K562 (cell line): ENCODE measurements around the gene RSPH10B. TPM values are rescaled to one million over a fixed set of nuclear protein-coding genes. Genes with fewer than 3 reads are reported as not detected.

ENCODE experiments used
- ATAC-seq: fragments of 200-7000 bp; cut with Tn5 transposase; 3 replicates; pipeline ENCODE4 v1.9.1; 2020; ENCODE audit warnings: moderate library complexity
- BruUV-seq: library from RNA; stranded (reverse); fragments of 400-500 nt; replicated peaks from 2 replicates; lab custom pipeline; 2021; lab: Mats Ljungman, UMichigan
- CTCF ChIA-PET: fragments of 300-600 bp; formaldehyde crosslinking; extraction: SDS; loops from one replicate; lab custom pipeline; 2021; ENCODE audit warnings: low intra/inter-chr PET ratio; lab: Yijun Ruan, JAX
- POLR2A ChIA-PET: fragments of 300-600, 350-650 bp; sonication (Branson Sonifier 250); formaldehyde crosslinking; extraction: SDS; loops from one replicate; lab custom pipeline; 2021; ENCODE audit warnings: antibody characterized with exemption, inconsistent platforms; lab: Yijun Ruan, JAX
- DNase-seq, 4 experiments: peaks; one replicate each; pipeline versions ENCODE4 v3.0.0 to v3.0.0-alpha.2; 2011 to 2018; ENCODE audit warnings: low spot score in 3 of 4, mixed read lengths in 3 of 4; ENCODE audit errors: extremely low read depth in 1 of 4
- FAIRE-seq: peaks from 2 replicates; lab custom pipeline; 2011; peaks lifted over from hg19 to GRCh38; lab: Jason Lieb, UNC
- H2AFZ ChIP-seq: 2 replicates; pipeline ENCODE4 v1.6.0; 2011; ENCODE audit warnings: low read depth, low read length, control low read depth, inconsistent platforms
- H3K27ac ChIP-seq: fragments of 200-600 bp; 3 replicates; pipeline ENCODE4 v1.8.0; 2011; ENCODE audit warnings: low read depth, mild to moderate bottlenecking, control low read depth, inconsistent platforms, low read length, moderate library complexity, mixed read lengths; ENCODE audit errors: extremely low read depth
- H3K27me3 ChIP-seq, 2 experiments: fragments of 300-600 bp in 1 of 2; 2 replicates in 1 of 2; 3 replicates in 1 of 2; pipeline versions ENCODE4 v1.6.0 to v1.8.0; 2011; ENCODE audit warnings: inconsistent platforms in 2 of 2, low read length in 2 of 2, mild to moderate bottlenecking in 1 of 2, mixed read lengths in 1 of 2, moderate library complexity in 1 of 2; ENCODE audit not compliant: control insufficient read depth in 2 of 2, insufficient read depth in 2 of 2
- H3K36me3 ChIP-seq: fragments of 300-600 bp; 3 replicates; pipeline ENCODE4 v1.8.0; 2011; ENCODE audit warnings: mild to moderate bottlenecking, low read length, inconsistent platforms; ENCODE audit not compliant: control insufficient read depth, insufficient read depth
- H3K4me1 ChIP-seq, 2 experiments: fragments of 200-600 bp in 1 of 2; replicated peaks in 1 of 2; 2 replicates in 1 of 2; 3 replicates in 1 of 2; pipeline versions ENCODE4 v1.5.1 to v1.8.0; 2011; ENCODE audit warnings: inconsistent platforms in 2 of 2, low read length in 2 of 2, mild to moderate bottlenecking in 1 of 2, mixed read lengths in 1 of 2, moderate library complexity in 1 of 2; ENCODE audit not compliant: control insufficient read depth in 2 of 2, insufficient read depth in 2 of 2
- H3K4me2 ChIP-seq: 2 replicates; pipeline ENCODE4 v1.6.1; 2011; ENCODE audit warnings: low read length, control low read depth, inconsistent platforms, mixed read lengths; ENCODE audit not compliant: insufficient read depth
- H3K4me3 ChIP-seq: fragments of 200-600 bp; sonication (generic), shearing (Covaris generic); 2 replicates; pipeline ENCODE4 v1.5.1; 2016; ENCODE audit warnings: control low read depth, inconsistent platforms
- H3K79me2 ChIP-seq: fragments of 200-600 bp; 3 replicates; pipeline ENCODE4 v1.8.0; 2011; ENCODE audit warnings: low read length, inconsistent platforms; ENCODE audit not compliant: control insufficient read depth, insufficient read depth
- H3K9ac ChIP-seq, 2 experiments: 2 replicates each; pipeline versions ENCODE4 v1.6.0 to v1.6.1; 2011; ENCODE audit warnings: low read depth in 2 of 2, low read length in 2 of 2, control low read depth in 1 of 2, inconsistent platforms in 1 of 2, mild to moderate bottlenecking in 1 of 2, mixed read lengths in 1 of 2; ENCODE audit not compliant: insufficient read depth in 1 of 2
- H3K9me1 ChIP-seq: one replicate; pipeline ENCODE4 v1.6.0; 2011; ENCODE audit warnings: inconsistent platforms, mild to moderate bottlenecking, low read length, moderate library complexity; ENCODE audit not compliant: control insufficient read depth, insufficient read depth
- H3K9me3 ChIP-seq: replicated peaks from 2 replicates; pipeline ENCODE4 v1.5.1; 2011; ENCODE audit warnings: low read depth, low read length, inconsistent platforms; ENCODE audit not compliant: control insufficient read depth, insufficient read depth
- H4K20me1 ChIP-seq: replicated peaks from 2 replicates; pipeline ENCODE4 v1.6.1; 2011; ENCODE audit warnings: low read length, inconsistent platforms, mixed read lengths; ENCODE audit not compliant: control insufficient read depth, insufficient read depth
- DIDO1 ChIP-seq: fragments of 450-650 bp; IDR thresholded peaks from 2 replicates; pipeline ENCODE4 v1.6.1; 2016; ENCODE audit warnings: low read depth, missing biosample characterization, missing genetic modification characterization
- GTF3C2 ChIP-seq: IDR thresholded peaks from 3 replicates; pipeline ENCODE4 v1.6.1; 2011; ENCODE audit warnings: borderline replicate concordance, mild to moderate bottlenecking, moderate library complexity; ENCODE audit not compliant: insufficient read length; ENCODE audit errors: extremely low read depth
- NCOA6 ChIP-seq: fragments of 450-650 bp; IDR thresholded peaks from 2 replicates; pipeline ENCODE4 v1.6.1; 2017; ENCODE audit warnings: mild to moderate bottlenecking
- SREBF2 ChIP-seq: sonication (generic); formaldehyde crosslinking; IDR thresholded peaks from 2 replicates; pipeline ENCODE4 v1.4.0; 2020; ENCODE audit warnings: mild to moderate bottlenecking, missing genetic modification reagents
- ZBTB40 ChIP-seq, 2 experiments: fragments of 450-650 bp in 1 of 2; sonication (generic) in 1 of 2; formaldehyde crosslinking in 1 of 2; IDR thresholded peaks; 2 replicates each; pipeline versions ENCODE4 v1.7.1 to v1.9.0; 2016 to 2022; ENCODE audit warnings: inconsistent platforms in 1 of 2, mild to moderate bottlenecking in 1 of 2, missing genetic modification reagents in 1 of 2
- ZNF121 ChIP-seq: sonication (generic); formaldehyde crosslinking; conservative IDR thresholded peaks from 2 replicates; pipeline ENCODE4 v1.8.0; 2022; ENCODE audit warnings: missing genetic modification reagents
- WGBS: fragments of 100-300 bp; shearing (Covaris generic); methylation state at CpG from one replicate; pipeline ENCODE4 v1.1.6; 2016; ENCODE audit warnings: low coverage, mixed read lengths; ENCODE audit not compliant: insufficient coverage; ENCODE audit errors: missing lambda C conversion rate; 5-methylcytosine and 5-hydroxymethylcytosine counted together
- in situ Hi-C: fragments of 300-500 bp; cut with MboI; formaldehyde crosslinking; loops from 4 replicates; pipeline ENCODE4 v1.15.0; 2018; ENCODE audit warnings: inconsistent platforms, mixed read lengths
- intact Hi-C: fragments of 100-400 bp; cut with micrococcal nuclease; formaldehyde crosslinking; loops from 2 replicates; pipeline ENCODE4 v1.14.2; 2022
- polyA plus RNA-seq, 8 experiments: library from polyadenylated mRNA; depleted of rRNA in 4 of 8; stranded (reverse) in 5 of 8; unstranded in 3 of 8; fragments of >200 nt; fragmentation: Nextera tagmentation in 2 of 8; fragmentation: Illumina TruSeq in 1 of 8; extraction: Ambion mirVana in 2 of 8; extraction: Trizol in 1 of 8; gene quantifications; 2 replicates each; pipeline versions ENCODE4 v1.2.1 to v1.2.3, GENCODE V29; 2011 to 2014; ENCODE audit warnings: inconsistent platforms in 1 of 8, missing spikeins in 1 of 8
- total RNA-seq, 7 experiments: library from RNA; depleted of rRNA in 6 of 7; stranded (reverse); fragments of >200 nt in 6 of 7; fragmentation: Illumina TruSeq in 2 of 7; extraction: Trizol in 2 of 7; gene quantifications; 2 replicates each; pipeline versions ENCODE4 v1.2.1 to v1.2.3, GENCODE V29; 2011 to 2021; ENCODE audit warnings: low replicate concordance in 1 of 7

RSPH10B gene
- total and polyA plus RNA-seq, 9 of the 15 experiments (the other 6 are each of a cell fraction or from before 2014, with no cell fraction given), result 0.01 to 0.09 TPM; not detected in 7

GRCh38 chr7:5892498-5892897 lies 78.0 kb downstream of the RSPH10B start:
- TF ChIP-seq ZBTB40 (IDR thresholded peaks at IDR 0.05) (no peak), ZBTB40 (CRISPR knock-in tag; IDR thresholded peaks at IDR 0.05) (no peak), ZNF121 (CRISPR knock-in tag) (peak; percentile 55), NCOA6 (no peak), GTF3C2 (no peak), DIDO1 (tag) (no peak), SREBF2 (no peak)
- POLR2A ChIA-PET, result no interaction called here

More at GRCh38 chr7:5892498-5892897, 78.0 kb downstream of the RSPH10B start:
- H3K9ac ChIP-seq, result no peak overlapping the region
- no peaks in the 10 kb centered on the region for H3K79me2 ChIP-seq
- peak; percentile 6 for FAIRE-seq
- in situ Hi-C loops (no loop called here), intact Hi-C loops (no loop called here)
- H3K9me1 ChIP-seq, result no peaks in the 10 kb centered on the region
- H2AFZ ChIP-seq, result no peak overlapping the region
- no peaks in the 10 kb centered on the region; a peak in 1 of 5 replicates for H3K27me3 ChIP-seq
- WGBS, result 38% methylated on average over 9 of the region's 9 CpGs
- H3K4me3 ChIP-seq, result no peak overlapping the region
- CTCF ChIA-PET, result no interaction called here
- no peaks in the 10 kb centered on the region for H3K36me3 ChIP-seq
- ATAC-seq, result no peak
- H4K20me1 ChIP-seq, result no peaks in the 10 kb centered on the region
- H3K27ac ChIP-seq, result no peak overlapping the region
- BruUV-seq, result no TSS peak
- H3K9me3 ChIP-seq, result no peaks in the 10 kb centered on the region
- H3K4me1 ChIP-seq, result no peaks in the 10 kb centered on the region; a peak in 1 of 5 replicates
- no peak for DNase-seq
- no peak overlapping the region for H3K4me2 ChIP-seq
